GM23248 (cell line): Measurements from ENCODE around the gene CPLX1. TPM values are rescaled to one million over a fixed set of nuclear protein-coding genes. Genes with fewer than 3 reads are reported as not detected.

ENCODE experiments used
- DNase-seq: peaks from one replicate; pipeline ENCODE4 v3.0.0-alpha.2; 2015
- H2AFZ ChIP-seq: fragments of 200-600 bp; sonication (generic); 2 replicates; pipeline ENCODE4 v1.6.1; 2016; ENCODE audit warnings: antibody characterized with exemption
- H3F3A ChIP-seq: fragments of 200-600 bp; sonication (generic); 2 replicates; pipeline ENCODE4 v1.6.1; 2016; ENCODE audit warnings: mild to moderate bottlenecking, antibody characterized with exemption, mixed run types; ENCODE audit not compliant: insufficient read depth
- H3K27ac ChIP-seq: fragments of 200-600 bp; sonication (generic); 2 replicates; pipeline ENCODE4 v1.5.1; 2016; ENCODE audit warnings: mild to moderate bottlenecking
- H3K27me3 ChIP-seq: fragments of 200-600 bp; sonication (generic); replicated peaks from 2 replicates; pipeline ENCODE4 v1.6.1; 2016; ENCODE audit warnings: mild to moderate bottlenecking; ENCODE audit not compliant: insufficient read depth
- H3K36me3 ChIP-seq: fragments of 200-600 bp; sonication (generic); 2 replicates; pipeline ENCODE4 v1.6.1; 2016; ENCODE audit warnings: low read depth, mild to moderate bottlenecking
- H3K4me1 ChIP-seq: fragments of 200-600 bp; sonication (generic); 2 replicates; pipeline ENCODE4 v1.6.1; 2016; ENCODE audit warnings: mild to moderate bottlenecking; ENCODE audit not compliant: insufficient read depth
- H3K4me2 ChIP-seq: fragments of 200-600 bp; sonication (generic); one replicate; pipeline ENCODE4 v1.6.1; 2016; ENCODE audit warnings: mild to moderate bottlenecking; ENCODE audit not compliant: unreplicated experiment
- H3K4me3 ChIP-seq: fragments of 200-600 bp; sonication (generic); 2 replicates; pipeline ENCODE4 v1.5.1; 2016; ENCODE audit warnings: mild to moderate bottlenecking
- H3K79me2 ChIP-seq: fragments of 200-600 bp; sonication (generic); 2 replicates; pipeline ENCODE4 v1.6.1; 2016; ENCODE audit warnings: mild to moderate bottlenecking; ENCODE audit not compliant: insufficient read depth
- H3K9ac ChIP-seq: fragments of 200-600 bp; sonication (generic); 2 replicates; pipeline ENCODE4 v1.6.1; 2016; ENCODE audit warnings: mild to moderate bottlenecking
- H3K9me2 ChIP-seq: fragments of 200-600 bp; sonication (generic); 2 replicates; pipeline ENCODE4 v1.6.1; 2016; ENCODE audit warnings: mixed run types, mild to moderate bottlenecking, moderate library complexity; ENCODE audit not compliant: insufficient read depth
- H3K9me3 ChIP-seq: fragments of 200-600 bp; sonication (generic); one replicate; pipeline ENCODE4 v1.6.1; 2017; ENCODE audit warnings: low read depth
- H4K20me1 ChIP-seq: fragments of 200-600 bp; sonication (generic); 2 replicates; pipeline ENCODE4 v1.6.0; 2016; ENCODE audit not compliant: insufficient read depth
- EZH2 ChIP-seq: fragments of 200-600 bp; sonication (generic); IDR thresholded peaks from 2 replicates; pipeline ENCODE4 v1.6.1; 2018; ENCODE audit warnings: antibody characterized with exemption, mild to moderate bottlenecking; ENCODE audit not compliant: insufficient read depth, poor library complexity, severe bottlenecking
- EZH2phosphoT487 ChIP-seq: fragments of 200-600 bp; sonication (generic); IDR thresholded peaks from 2 replicates; pipeline ENCODE4 v1.6.1; 2018; ENCODE audit warnings: antibody characterized with exemption, moderate library complexity, mild to moderate bottlenecking, low read depth; ENCODE audit not compliant: insufficient read depth
- WGBS, 2 experiments: methylation state at CpG; one replicate each; pipeline ENCODE4 v1.1.6; 2015 to 2017; ENCODE audit warnings: low lambda C conversion rate in 2 of 2, low coverage in 1 of 2; ENCODE audit errors: missing lambda C conversion rate in 2 of 2; 5-methylcytosine and 5-hydroxymethylcytosine counted together
- in situ Hi-C: fragments of 300-500 bp; cut with MboI; formaldehyde crosslinking; loops from 2 replicates; pipeline ENCODE4 v1.15.0; 2020
- polyA plus RNA-seq: library from polyadenylated mRNA; unstranded; fragments of >200 nt; fragmentation: Nextera tagmentation; extraction: Ambion mirVana; gene quantifications from 2 replicates; pipeline ENCODE4 v1.2.1, GENCODE V29; 2016
- total RNA-seq: library from RNA; depleted of rRNA; stranded (reverse); fragments of >200 nt; shearing (Covaris generic); gene quantifications from 2 replicates; pipeline ENCODE4 v1.2.3, GENCODE V29; 2014

The CPLX1 gene
- total and polyA plus RNA-seq, 2 experiments from 2014 or later: not detected

DNA sequence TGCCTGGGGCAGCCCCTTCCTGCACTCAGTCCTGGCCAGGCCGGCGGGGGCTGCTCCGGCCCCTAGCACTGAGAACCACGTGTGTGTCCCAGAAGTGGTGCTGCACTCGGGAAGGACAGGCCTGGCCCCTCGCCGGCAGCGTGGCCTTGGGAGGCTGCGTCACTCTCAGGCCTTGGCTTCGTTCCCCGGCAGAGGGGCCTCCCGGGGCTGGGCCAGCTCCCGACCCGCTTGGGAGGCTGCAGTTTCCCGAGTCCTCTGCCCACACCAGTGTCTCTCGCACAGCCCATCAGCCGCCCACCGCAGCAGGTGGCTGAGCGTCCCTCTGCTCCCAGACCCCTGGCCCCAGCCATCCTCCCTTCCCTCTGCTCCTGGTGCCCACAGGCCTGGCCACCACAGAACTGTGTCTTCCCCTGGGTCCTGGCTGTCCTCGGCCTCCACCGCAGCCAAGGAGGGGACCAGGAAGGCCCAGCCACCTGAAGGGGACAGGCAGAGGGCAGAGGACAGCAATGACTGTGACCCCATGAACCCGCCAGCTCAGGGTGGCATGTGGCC is 10.9 kb upstream of the CPLX1 start:
- no peak for TF ChIP-seq EZH2phosphoT487
- TF ChIP-seq EZH2: no peak
- Histone ChIP-seq H3K4me2 (no peak overlapping the region), H3K27me3 (no peaks in the 10 kb centered on the region), H3F3A (no peaks in the 10 kb centered on the region), H3K9ac (no peak overlapping the region), H3K27ac (no peak overlapping the region), H3K4me1 (no peaks in the 10 kb centered on the region), H4K20me1 (no peaks in the 10 kb centered on the region), H3K79me2 (no peaks in the 10 kb centered on the region), H3K9me3 (no peaks in the 10 kb centered on the region), H3K4me3 (no peak overlapping the region), H2AFZ (no peak overlapping the region), H3K9me2 (no peaks in the 10 kb centered on the region), H3K36me3 (no peaks in the 10 kb centered on the region)
- DNase-seq: no peak
- in situ Hi-C loops: no loop called here
- WGBS, 2 experiments: 90 to 91% methylated on average over 17 to 21 of the region's 22 CpGs

DNA sequence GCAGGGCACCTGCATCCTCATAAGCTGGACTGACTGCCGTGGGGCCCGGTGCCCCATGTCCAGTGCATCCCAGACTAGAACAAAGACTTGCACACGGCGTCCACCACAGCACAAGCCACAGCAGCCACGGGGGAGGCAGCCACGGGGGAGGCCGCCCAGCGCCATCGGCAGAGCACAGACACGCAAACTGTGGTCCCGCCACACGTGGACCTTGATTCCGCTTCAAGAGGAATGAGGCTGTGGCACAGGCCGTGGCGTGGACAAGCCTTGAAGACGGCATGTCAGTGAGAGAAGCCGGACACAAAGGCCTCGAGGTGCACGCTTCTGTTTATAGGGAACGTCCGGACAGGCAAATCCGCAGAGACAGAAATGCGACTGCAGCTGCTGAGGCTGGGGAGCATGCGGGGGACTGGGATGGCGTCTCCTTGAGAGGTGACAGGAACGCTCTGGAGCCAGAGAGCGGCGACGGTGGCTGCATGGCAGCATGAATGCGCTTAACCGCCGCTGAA is 10.1 kb upstream of the CPLX1 start:
- no peaks in the 10 kb centered on the region for H3K9me3 ChIP-seq
- in situ Hi-C loops: no loop called here

DNA sequence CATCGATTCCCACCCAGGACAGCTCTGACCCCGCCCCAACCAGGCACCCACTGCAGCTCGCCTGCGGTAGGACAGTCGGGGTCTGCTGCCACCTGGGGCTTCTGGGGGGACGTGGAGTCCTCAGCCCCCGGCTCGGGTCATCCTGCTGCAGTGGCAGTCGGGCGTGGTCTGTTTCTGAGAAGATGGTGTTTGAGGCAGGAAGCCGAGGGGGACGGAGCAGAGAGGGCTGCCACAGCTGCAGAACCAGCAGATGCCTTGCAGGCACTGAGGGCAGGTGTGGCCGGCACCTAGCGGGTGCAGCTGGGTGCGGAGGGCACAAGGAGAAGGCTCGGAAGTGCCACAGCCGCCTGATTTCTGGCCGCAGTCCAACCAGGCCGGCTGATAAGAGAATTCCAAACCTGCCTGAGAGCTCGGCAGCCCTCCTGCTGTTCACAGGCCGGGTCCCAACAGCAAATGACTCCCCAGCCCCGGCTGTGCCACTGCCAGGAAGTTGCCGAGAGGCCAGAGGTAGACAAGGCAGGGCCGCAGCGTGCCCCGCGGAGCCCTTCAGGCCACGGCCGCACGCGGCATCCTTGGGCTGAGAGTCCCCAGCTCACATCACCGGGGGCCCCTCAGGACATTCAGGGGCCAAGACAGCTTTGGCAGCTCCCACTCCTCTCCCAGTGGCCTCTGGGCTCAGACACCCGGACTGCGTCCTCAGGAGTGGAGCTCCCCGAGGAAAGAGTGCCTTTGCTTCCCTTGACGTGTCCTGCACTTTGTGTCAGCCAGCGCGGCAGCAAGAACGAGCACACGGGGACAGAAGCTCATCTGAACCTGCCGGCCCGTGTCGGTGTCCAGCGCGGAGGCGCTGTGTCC is 9.4 kb upstream of the CPLX1 start:
- H3K36me3 ChIP-seq: no peaks in the 10 kb centered on the region
- no peak for DNase-seq
- no peaks in the 10 kb centered on the region for H3K9me3 ChIP-seq
- no peak for TF ChIP-seq EZH2
- no peak for TF ChIP-seq EZH2phosphoT487
- H3F3A ChIP-seq: no peaks in the 10 kb centered on the region
- H3K27ac ChIP-seq: no peak overlapping the region
- H3K4me1 ChIP-seq: no peaks in the 10 kb centered on the region
- no peak overlapping the region for H3K4me2 ChIP-seq
- H3K79me2 ChIP-seq: no peaks in the 10 kb centered on the region
- no peak overlapping the region for H2AFZ ChIP-seq
- H3K9me2 ChIP-seq: no peaks in the 10 kb centered on the region
- no peaks in the 10 kb centered on the region for H4K20me1 ChIP-seq
- in situ Hi-C loops: no loop called here
- H3K4me3 ChIP-seq: no peak overlapping the region
- no peaks in the 10 kb centered on the region for H3K27me3 ChIP-seq
- 86 to 87% methylated on average over 32 to 43 of the region's 46 CpGs for WGBS, 2 experiments
- no peak overlapping the region for H3K9ac ChIP-seq

More for the DNA sequence above, 10.1 kb upstream of the CPLX1 start:
- H3K27ac ChIP-seq: no peak overlapping the region
- H3K4me3 ChIP-seq: no peak overlapping the region
- no peaks in the 10 kb centered on the region for H3K4me1 ChIP-seq
- H3K36me3 ChIP-seq: no peaks in the 10 kb centered on the region
- no peaks in the 10 kb centered on the region for H3K79me2 ChIP-seq
- H3K27me3 ChIP-seq: no peaks in the 10 kb centered on the region
- TF ChIP-seq EZH2phosphoT487: no peak
- no peak for TF ChIP-seq EZH2
- no peaks in the 10 kb centered on the region for H4K20me1 ChIP-seq
- WGBS, 2 experiments: 91 to 94% methylated on average over 29 to 32 of the region's 32 CpGs
- DNase-seq: no peak
- H3K9me2 ChIP-seq: no peaks in the 10 kb centered on the region
- no peak overlapping the region for H2AFZ ChIP-seq
- no peak overlapping the region for H3K9ac ChIP-seq
- H3F3A ChIP-seq: no peaks in the 10 kb centered on the region
- no peak overlapping the region for H3K4me2 ChIP-seq

DNA sequence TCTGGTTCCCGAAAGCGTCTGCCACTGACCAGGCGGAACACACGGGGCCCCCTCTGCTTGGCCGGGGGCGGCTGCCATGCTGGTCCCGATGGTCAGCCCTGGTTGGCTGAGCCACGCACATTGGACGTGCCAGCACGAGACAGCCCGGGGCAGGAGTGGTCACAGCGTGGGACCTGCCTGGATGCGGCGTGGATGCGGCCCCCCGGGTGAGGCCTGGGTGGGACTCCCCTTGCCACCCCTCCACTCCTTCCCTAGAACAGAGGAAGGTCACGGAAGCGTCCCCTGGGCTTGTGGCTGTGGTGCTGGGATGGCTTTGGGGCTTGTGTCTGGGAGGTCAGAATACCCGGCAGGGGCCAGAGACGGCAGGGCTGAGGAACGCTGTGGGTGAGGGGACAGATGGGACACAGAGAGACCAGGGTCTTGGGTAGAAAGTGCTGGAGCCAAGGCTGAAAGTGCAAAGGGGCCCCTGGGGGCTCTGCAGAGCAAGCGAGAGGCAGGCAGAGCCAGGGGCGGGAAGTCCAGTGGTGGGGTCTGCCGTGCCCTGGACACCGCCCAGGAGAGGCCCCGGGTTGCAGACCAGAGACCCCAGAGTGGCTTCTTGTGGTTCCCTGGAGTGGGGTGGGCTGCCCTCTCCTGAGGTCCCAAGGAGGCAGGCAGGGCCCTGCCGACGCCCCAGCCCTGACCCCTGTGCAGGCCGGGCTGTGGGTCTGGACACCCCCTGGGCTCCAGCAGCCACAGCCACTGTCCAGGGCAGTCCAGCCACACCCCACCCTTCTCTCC is 8.6 kb upstream of the CPLX1 start:
- H3K4me2 ChIP-seq: no peak overlapping the region
- in situ Hi-C loops: no loop called here
- H3K9me3 ChIP-seq: no peaks in the 10 kb centered on the region
- no peaks in the 10 kb centered on the region for H4K20me1 ChIP-seq
- H3F3A ChIP-seq: no peaks in the 10 kb centered on the region
- no peak overlapping the region for H3K9ac ChIP-seq
- H3K36me3 ChIP-seq: no peaks in the 10 kb centered on the region
- DNase-seq: no peak
- no peak overlapping the region for H2AFZ ChIP-seq
- H3K27me3 ChIP-seq: no peaks in the 10 kb centered on the region; the same call in 1 of the 2 replicates
- H3K4me3 ChIP-seq: no peak overlapping the region
- H3K9me2 ChIP-seq: no peaks in the 10 kb centered on the region
- H3K4me1 ChIP-seq: no peaks in the 10 kb centered on the region
- TF ChIP-seq EZH2phosphoT487: no peak
- no peak for TF ChIP-seq EZH2
- H3K79me2 ChIP-seq: no peaks in the 10 kb centered on the region
- 60 to 65% methylated on average over 23 to 29 of the region's 29 CpGs for WGBS, 2 experiments
- H3K27ac ChIP-seq: no peak overlapping the region
